Middle frontal gyrus (tissue), 1 donor: Measurements from ENCODE around the gene C2CD4D.

Source experiments
- DNase-seq: peaks from one replicate; pipeline ENCODE4 v3.0.0-alpha.2; 2015; ENCODE audit warnings: low spot score; ENCODE audit errors: extremely low spot score

The C2CD4D gene

GRCh38 chr1:151815716-151816327 is 23.8 kb downstream of the C2CD4D start:
- no peak for DNase-seq

- no peak for DNase-seq
These were observed 24.6 kb downstream of the C2CD4D start for GRCh38 chr1:151814971-151815545.

GRCh38 chr1:151814426-151814825 is 25.2 kb downstream of the C2CD4D start:
- DNase-seq = no peak

- DNase-seq = no peak
These were observed 26.2 kb downstream of the C2CD4D start for GRCh38 chr1:151813271-151813977.

GRCh38 chr1:151811181-151811580 is 28.4 kb downstream of the C2CD4D start:
- DNase-seq = no peak

GRCh38 chr1:151809985-151810556 is 29.5 kb downstream of the C2CD4D start:
- DNase-seq = no peak

GRCh38 chr1:151809290-151809984 is 30.2 kb downstream of the C2CD4D start:
- no peak for DNase-seq

GRCh38 chr1:151807766-151808165 is 31.9 kb downstream of the C2CD4D start:
- no peak for DNase-seq

GRCh38 chr1:151807131-151807530 is 32.5 kb downstream of the C2CD4D start:
- DNase-seq = no peak

GRCh38 chr1:151806170-151806569 is 33.5 kb downstream of the C2CD4D start:
- DNase-seq = no peak

- DNase-seq = no peak
These were observed 34.4 kb downstream of the C2CD4D start, which contains the start of gene LINGO4 for GRCh38 chr1:151805066-151805820. Gene LINGO4, minus strand, starts transcription at chr1:151805419. Its CDS starts 2,715 bp downstream, at chr1:151802704.

- DNase-seq = no peak
These were observed 35.7 kb downstream of the C2CD4D start for GRCh38 chr1:151803915-151804314.

- DNase-seq = no peak
These were observed 36.5 kb downstream of the C2CD4D start for GRCh38 chr1:151803164-151803563.

- DNase-seq = no peak
These were observed 37.2 kb downstream of the C2CD4D start for GRCh38 chr1:151802372-151802771.

GRCh38 chr1:151801846-151802245 is 37.8 kb downstream of the C2CD4D start:
- DNase-seq = no peak

GRCh38 chr1:151801310-151801820 is 38.3 kb downstream of the C2CD4D start:
- no peak for DNase-seq

GRCh38 chr1:151800830-151801229 is 38.8 kb downstream of the C2CD4D start:
- no peak for DNase-seq

- peak; percentile 8 for DNase-seq
These were observed 40.2 kb downstream of the C2CD4D start for GRCh38 chr1:151799179-151800022.

GRCh38 chr1:151798571-151798970 is 41.0 kb downstream of the C2CD4D start:
- no peak for DNase-seq
